ENCODE data around the gene YARS1. TPM values are rescaled to one million over a fixed set of nuclear protein-coding genes. Genes with fewer than 3 reads are reported as not detected.

Gene YARS1
- total RNA-seq, 1 experiment from 2014 or later, result 194 TPM

DNA sequence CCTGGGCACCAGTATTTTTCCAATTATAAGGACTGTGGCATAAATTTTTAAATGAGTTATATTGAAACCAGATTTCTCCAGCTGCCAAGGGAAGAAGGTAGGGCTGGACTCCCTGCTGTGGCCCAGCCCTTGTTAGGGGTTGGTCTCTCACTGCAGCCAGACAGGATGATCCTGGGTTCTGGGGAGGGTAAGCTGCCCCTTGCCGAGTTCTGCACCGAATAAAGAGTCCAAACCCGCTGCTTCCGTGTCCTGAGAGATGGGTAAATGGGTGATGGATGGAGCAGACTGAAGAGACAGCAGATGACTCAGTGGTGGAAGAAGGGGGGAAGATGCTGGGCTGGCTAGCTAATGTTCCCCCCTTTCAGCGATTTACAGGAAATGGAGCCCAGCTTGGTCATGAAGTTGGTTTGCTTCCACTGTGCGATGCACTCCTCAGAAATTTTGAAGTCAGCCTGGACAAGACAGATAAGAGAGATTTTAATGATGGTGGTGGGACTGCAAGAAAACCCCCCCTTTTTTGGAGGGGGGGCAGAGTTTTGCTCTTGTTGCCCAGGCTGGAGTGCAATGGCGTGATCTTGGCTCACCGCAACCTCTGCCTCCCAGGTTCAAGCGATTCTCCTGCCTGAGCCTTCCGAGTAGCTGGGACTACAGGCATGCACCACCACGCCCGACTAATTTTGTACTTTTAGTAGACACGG lies 41.4 kb downstream of the YARS1 start:
- Histone ChIP-seq H4K8ac (replicated peaks; ENCODE audit: insufficient read length, low read depth, low read length) (no peak overlapping the region), H3K56ac (ENCODE audit: insufficient read length, low read depth, low read length) (no peak overlapping the region), H2AK5ac (ENCODE audit: insufficient read length, low read length) (no peak overlapping the region), H3K9ac (ENCODE audit: extremely low read depth, insufficient read length, low read length) (no peak overlapping the region), H3K4me2 (ENCODE audit: insufficient read depth, insufficient read length, low read length) (no peak overlapping the region), H4K20me1 (ENCODE audit: control insufficient read depth, insufficient read depth, insufficient read length) (no peaks in the 10 kb centered on the region), H3K9me3 (ENCODE audit: control insufficient read depth, low read depth, low read length) (no peaks in the 10 kb centered on the region), H3T11ph (ENCODE audit: low read length) (no peak overlapping the region), H4K91ac (ENCODE audit: insufficient read length, low read depth, low read length) (no peak overlapping the region), H4K5ac (ENCODE audit: insufficient read length, low read depth, low read length) (no peak overlapping the region), H2BK20ac (ENCODE audit: low read depth, low read length, poor library complexity, severe bottlenecking) (no peak overlapping the region), H3K18ac (ENCODE audit: insufficient read length, low read depth, low read length) (no peak overlapping the region), H3K27ac (ENCODE audit: insufficient read length, low read depth, low read length) (no peak overlapping the region), H2BK15ac (ENCODE audit: low read depth, low read length) (no peak overlapping the region), H2BK5ac (ENCODE audit: insufficient read length, low read length) (no peak overlapping the region), H2AFZ (ENCODE audit: low read length) (no peak overlapping the region), H3K23ac (ENCODE audit: insufficient read length, low read depth, low read length) (no peak overlapping the region), H3K4ac (ENCODE audit: low read depth, low read length) (no peak overlapping the region), H3K27me3 (ENCODE audit: insufficient read depth, low read length) (no peaks in the 10 kb centered on the region), H2BK12ac (ENCODE audit: insufficient read length, low read depth, low read length) (no peak overlapping the region), H3K4me1 (ENCODE audit: insufficient read depth, low read length) (no peaks in the 10 kb centered on the region; the same call in 1 of the 2 replicates), H2BK120ac (ENCODE audit: low read depth, low read length, poor library complexity, severe bottlenecking) (no peak overlapping the region), H3K14ac (ENCODE audit: insufficient read depth, low read length) (no peak overlapping the region), H3K23me2 (ENCODE audit: insufficient read length, low read depth, low read length, poor library complexity, severe bottlenecking) (no peaks in the 10 kb centered on the region), H3K79me1 (ENCODE audit: insufficient read depth, low read depth, low read length, poor library complexity, severe bottlenecking) (no peaks in the 10 kb centered on the region), H3K79me2 (ENCODE audit: insufficient read depth, low read length) (no peaks in the 10 kb centered on the region)
- WGBS (ENCODE audit: extremely low coverage, insufficient read length, low lambda C conversion rate), result no CpG with 5 or more reads among the region's 13 CpGs
- TF ChIP-seq, protein P1, sequence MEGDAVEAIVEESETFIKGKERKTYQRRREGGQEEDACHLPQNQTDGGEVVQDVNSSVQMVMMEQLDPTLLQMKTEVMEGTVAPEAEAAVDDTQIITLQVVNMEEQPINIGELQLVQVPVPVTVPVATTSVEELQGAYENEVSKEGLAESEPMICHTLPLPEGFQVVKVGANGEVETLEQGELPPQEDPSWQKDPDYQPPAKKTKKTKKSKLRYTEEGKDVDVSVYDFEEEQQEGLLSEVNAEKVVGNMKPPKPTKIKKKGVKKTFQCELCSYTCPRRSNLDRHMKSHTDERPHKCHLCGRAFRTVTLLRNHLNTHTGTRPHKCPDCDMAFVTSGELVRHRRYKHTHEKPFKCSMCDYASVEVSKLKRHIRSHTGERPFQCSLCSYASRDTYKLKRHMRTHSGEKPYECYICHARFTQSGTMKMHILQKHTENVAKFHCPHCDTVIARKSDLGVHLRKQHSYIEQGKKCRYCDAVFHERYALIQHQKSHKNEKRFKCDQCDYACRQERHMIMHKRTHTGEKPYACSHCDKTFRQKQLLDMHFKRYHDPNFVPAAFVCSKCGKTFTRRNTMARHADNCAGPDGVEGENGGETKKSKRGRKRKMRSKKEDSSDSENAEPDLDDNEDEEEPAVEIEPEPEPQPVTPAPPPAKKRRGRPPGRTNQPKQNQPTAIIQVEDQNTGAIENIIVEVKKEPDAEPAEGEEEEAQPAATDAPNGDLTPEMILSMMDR (conservative IDR thresholded peaks at IDR 0.05), result no peak
- DNase-seq, result no peak
- no peaks in the 10 kb centered on the region for H3K27me3 Mint-ChIP-seq (ENCODE audit: low read depth)
- peaks cover 40 to 78% (median 68%) of the 10 kb centered on the region in 3 experiments for H3K36me3 Mint-ChIP-seq (ENCODE audit: insufficient read depth in 1 of 3, low read depth in 3 of 3)
- H3K27ac Mint-ChIP-seq, result peak overlapping the region in 1 of 3 experiments; percentile 78; a peak in 2 of 7 replicates
- no peak overlapping the region for H3K4me3 Mint-ChIP-seq
- no peaks in the 10 kb centered on the region for H3K9me3 Mint-ChIP-seq
- H3K4me1 Mint-ChIP-seq, result peaks cover 15 to 39% of the 10 kb centered on the region in 2 experiments
